GM19397 (cell line): Measurements from ENCODE around the gene HSP90AB1.

Experiments
- ATAC-seq: cut with Tn5 transposase; IDR thresholded peaks from one replicate; pipeline ENCODE4 v1.9.1; 2021; ENCODE audit warnings: mild to moderate bottlenecking, moderate library complexity; ENCODE audit not compliant: unreplicated experiment

Gene HSP90AB1

GRCh38 chr6:44278774-44279697, 32.1 kb downstream of the HSP90AB1 start:
- no peak for ATAC-seq

- ATAC-seq, result no peak
Measured at GRCh38 chr6:44284121-44284520, 37.2 kb downstream of the HSP90AB1 start.

GRCh38 chr6:44284867-44285266, 38.0 kb downstream of the HSP90AB1 start:
- no peak for ATAC-seq

GRCh38 chr6:44285552-44286284, 38.8 kb downstream of the HSP90AB1 start:
- no peak for ATAC-seq

GRCh38 chr6:44286285-44286565, 39.3 kb downstream of the HSP90AB1 start:
- no peak for ATAC-seq

GRCh38 chr6:44286747-44287146, 39.8 kb downstream of the HSP90AB1 start:
- ATAC-seq, result no peak

GRCh38 chr6:44289726-44290260, 42.9 kb downstream of the HSP90AB1 start:
- ATAC-seq, result no peak

GRCh38 chr6:44291841-44292240, 44.9 kb downstream of the HSP90AB1 start:
- no peak for ATAC-seq

- ATAC-seq, result no peak
Measured at GRCh38 chr6:44292661-44293365, 45.9 kb downstream of the HSP90AB1 start.

- no peak for ATAC-seq
Measured at GRCh38 chr6:44294832-44295791, 48.2 kb downstream of the HSP90AB1 start.

- ATAC-seq, result no peak
Measured at GRCh38 chr6:44297063-44298038, 50.5 kb downstream of the HSP90AB1 start.

GRCh38 chr6:44298055-44298803, 51.3 kb downstream of the HSP90AB1 start:
- no peak for ATAC-seq

- no peak for ATAC-seq
Measured at GRCh38 chr6:44298864-44299263, 52.0 kb downstream of the HSP90AB1 start.

- ATAC-seq, result no peak
Measured at GRCh38 chr6:44300292-44300823, 53.5 kb downstream of the HSP90AB1 start.

GRCh38 chr6:44301106-44301505, 54.2 kb downstream of the HSP90AB1 start:
- ATAC-seq, result no peak

- ATAC-seq, result no peak
Measured at GRCh38 chr6:44301782-44302564, 55.1 kb downstream of the HSP90AB1 start.

- no peak for ATAC-seq
Measured at GRCh38 chr6:44302856-44303255, 56.0 kb downstream of the HSP90AB1 start.
